Adrenal gland (tissue), 12 donors: Measurements from ENCODE around the gene WHRN. TPM values are rescaled to one million over a fixed set of nuclear protein-coding genes. Genes with fewer than 3 reads are reported as not detected.

Source experiments
- DNase-seq, 7 donors: peaks; one replicate each; pipeline ENCODE4 v3.0.0-alpha.2; 2019 to 2020
- H3K27ac ChIP-seq, 5 donors: fragments of 200-600 bp; sonication (generic) in 4 of 5; 1 replicate in 3 of 5; 2 replicates in 2 of 5; pipeline versions ENCODE4 v1.5.1 to v1.8.0; 2016 to 2020; ENCODE audit warnings: mild to moderate bottlenecking in 1 of 5
- H3K27me3 ChIP-seq: fragments of 200-600 bp; 2 replicates; pipeline ENCODE4 v1.8.0; 2021
- H3K36me3 ChIP-seq, 2 donors: fragments of 200-600 bp; replicated peaks in 1 of 2; 1 replicate in 1 of 2; 2 replicates in 1 of 2; pipeline versions ENCODE4 v1.5.1 to v1.8.0; 2018 to 2022
- H3K4me1 ChIP-seq, 2 donors: fragments of 200-600 bp; replicated peaks in 1 of 2; 1 replicate in 1 of 2; 2 replicates in 1 of 2; pipeline versions ENCODE4 v1.5.1 to v1.8.0; 2018 to 2021
- H3K4me3 ChIP-seq, 4 donors: fragments of 200-600 bp; sonication (generic) in 3 of 4; one replicate each; pipeline ENCODE4 v1.5.1; 2016 to 2018
- H3K9me3 ChIP-seq, 3 donors: fragments of 200-600 bp; sonication (generic) in 1 of 3; replicated peaks in 1 of 3; 1 replicate in 2 of 3; 2 replicates in 1 of 3; pipeline versions ENCODE4 v1.5.1 to v1.8.0; 2016 to 2021
- POLR2A ChIP-seq, 2 donors: fragments of 450-650 bp; IDR thresholded peaks; one replicate each; pipeline ENCODE4 v1.6.1; 2017; ENCODE audit warnings: antibody characterized with exemption in 2 of 2, mild to moderate bottlenecking in 2 of 2, moderate library complexity in 1 of 2
- WGBS, 4 donors: extraction: QIAGEN DNeasy Blood & Tissue Kit in 2 of 4; methylation state at CpG; one replicate each; pipeline versions ENCODE4 v1.1.5 to v1.1.7; 2013 to 2017; 5-methylcytosine and 5-hydroxymethylcytosine counted together
- intact Hi-C, 2 donors: fragments of 100-400 bp; cut with DNase I; formaldehyde crosslinking; loops; one replicate each; pipeline versions ENCODE4 v1.14.1 to v1.15.0; 2022 to 2023
- polyA plus RNA-seq, 3 donors: library from polyadenylated mRNA; stranded (reverse); fragments of 200-250 nt in 2 of 3; fragments of 350-450 nt in 1 of 3; fragmentation: Illumina TruSeq in 1 of 3; extraction: RNeasy Lipid Tissue Mini Kit (QIAGEN cat#74804) in 1 of 3; gene quantifications; one replicate each; pipeline ENCODE4 v1.2.3, GENCODE V29; 2013 to 2014
- total RNA-seq, 9 donors: library from RNA; depleted of rRNA in 4 of 9; stranded (reverse); fragments of >200 nt in 4 of 9; fragments of 120-200 nt in 1 of 9; fragmentation: NEBNext Ultra II Directional in 1 of 9; extraction: Animal tissue kit (Norgen Biotek cat#: 25700) in 1 of 9; gene quantifications; one replicate each; pipeline versions ENCODE4 v1.1.0 to v1.2.4, GENCODE V29; 2013 to 2023
- TF ChIP-seq, protein P1 (sequence below), 6 experiments: fragments of 450-650 bp in 4 of 6; fragments of 200-600 bp in 2 of 6; sonication (generic) in 1 of 6; IDR thresholded peaks; 1 replicate in 5 of 6; 2 replicates in 1 of 6; pipeline versions ENCODE4 v1.5.1 to v1.8.0; 2016 to 2021; ENCODE audit warnings: antibody characterized with exemption in 6 of 6, mild to moderate bottlenecking in 2 of 6, moderate library complexity in 1 of 6
- donor health status: healthy with polysubstance abuse.
- donor health status: Bipolar disorder and iron deficiency.
- donor health status: DM: yes; HTN: yes; CAD: no.
- donor health status: DM: no; HTN: no; CAD: no.
- donor health status: DM: no; HTN: no; CAD: no.
- donor health status: DM: yes; HTN: yes; CAD: no.

Gene WHRN
- total and polyA plus RNA-seq, 12 donors = 33.4 to 359 (median 96.4) TPM

DNA sequence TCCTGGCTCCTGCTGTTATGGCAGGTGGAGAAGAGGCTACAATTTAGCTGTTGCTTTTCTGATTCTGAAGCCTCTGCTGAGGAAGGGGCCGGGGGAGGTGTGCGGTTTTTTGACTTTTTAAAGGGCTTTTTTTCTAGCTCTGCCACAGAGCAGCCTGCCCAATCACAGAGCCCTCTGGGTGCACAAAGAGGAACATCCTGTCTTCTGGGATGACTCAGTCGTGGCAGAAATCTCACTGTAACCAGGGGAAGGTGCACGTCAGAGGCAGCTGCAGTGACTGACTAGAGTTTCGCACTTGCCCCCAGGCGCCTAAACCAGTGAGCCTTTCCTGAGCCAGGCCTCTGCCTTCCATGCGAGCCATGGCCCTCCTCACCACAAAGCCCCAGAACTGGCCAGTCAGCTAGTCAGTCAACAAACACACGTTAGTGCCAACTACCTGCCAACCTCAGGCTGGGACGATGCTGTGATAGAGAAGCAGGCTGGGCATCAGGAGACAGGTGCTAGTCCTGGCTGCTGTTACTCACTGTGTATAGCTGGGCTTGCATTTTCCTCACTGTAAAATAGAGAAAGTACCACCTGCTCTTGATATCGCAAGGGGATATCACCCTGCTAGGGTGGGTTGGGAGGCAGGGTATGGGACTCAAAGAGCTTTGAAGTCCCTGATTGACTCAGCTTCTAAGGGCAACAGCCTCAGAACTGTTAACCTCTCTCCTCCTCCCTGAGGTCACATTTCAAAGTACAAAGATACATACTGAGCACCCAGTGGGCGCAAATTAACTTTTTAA, 119.7 kb downstream of the WHRN start:
- TF ChIP-seq, protein P1, sequence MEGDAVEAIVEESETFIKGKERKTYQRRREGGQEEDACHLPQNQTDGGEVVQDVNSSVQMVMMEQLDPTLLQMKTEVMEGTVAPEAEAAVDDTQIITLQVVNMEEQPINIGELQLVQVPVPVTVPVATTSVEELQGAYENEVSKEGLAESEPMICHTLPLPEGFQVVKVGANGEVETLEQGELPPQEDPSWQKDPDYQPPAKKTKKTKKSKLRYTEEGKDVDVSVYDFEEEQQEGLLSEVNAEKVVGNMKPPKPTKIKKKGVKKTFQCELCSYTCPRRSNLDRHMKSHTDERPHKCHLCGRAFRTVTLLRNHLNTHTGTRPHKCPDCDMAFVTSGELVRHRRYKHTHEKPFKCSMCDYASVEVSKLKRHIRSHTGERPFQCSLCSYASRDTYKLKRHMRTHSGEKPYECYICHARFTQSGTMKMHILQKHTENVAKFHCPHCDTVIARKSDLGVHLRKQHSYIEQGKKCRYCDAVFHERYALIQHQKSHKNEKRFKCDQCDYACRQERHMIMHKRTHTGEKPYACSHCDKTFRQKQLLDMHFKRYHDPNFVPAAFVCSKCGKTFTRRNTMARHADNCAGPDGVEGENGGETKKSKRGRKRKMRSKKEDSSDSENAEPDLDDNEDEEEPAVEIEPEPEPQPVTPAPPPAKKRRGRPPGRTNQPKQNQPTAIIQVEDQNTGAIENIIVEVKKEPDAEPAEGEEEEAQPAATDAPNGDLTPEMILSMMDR (IDR thresholded peaks at IDR 0.05) = no peak
- TF ChIP-seq POLR2A (IDR thresholded peaks at IDR 0.05) = peak; percentile 23 to 36
- intact Hi-C loops = no loop called here
- Histone ChIP-seq H3K27ac (peak overlapping the region in 4 of 5 donors; percentile 55 to 93 (median 80)), H3K27me3 (no peaks in the 10 kb centered on the region), H3K9me3 (no peaks in the 10 kb centered on the region), H3K4me3 (peak overlapping the region in 1 of 4 donors; percentile 62), H3K36me3 (peaks cover 0 to 7% of the 10 kb centered on the region in 2 donors), H3K4me1 (peaks cover 26 to 62% of the 10 kb centered on the region in 2 donors)
- WGBS, 4 donors = 50 to 60% (median 57%) methylated on average over 7 to 11 of the region's 11 CpGs
- peak; percentile 68 to 96 (median 80) for DNase-seq

- 79 to 88% (median 83%) methylated on average over 7 of the region's 7 CpGs for WGBS, 4 donors
- Histone ChIP-seq H3K36me3 (peaks cover 0 to 11% of the 10 kb centered on the region in 2 donors), H3K4me3 (peak overlapping the region in 1 of 4 donors; percentile 25), H3K4me1 (peaks cover 26 to 59% of the 10 kb centered on the region in 2 donors), H3K9me3 (no peaks in the 10 kb centered on the region), H3K27ac (peak overlapping the region in 4 of 5 donors; percentile 55 to 93 (median 80)), H3K27me3 (no peaks in the 10 kb centered on the region)
- intact Hi-C loops = no loop called here
- DNase-seq = no peak
- TF ChIP-seq, protein P1 (IDR thresholded peaks at IDR 0.05) = no peak
- TF ChIP-seq POLR2A (IDR thresholded peaks at IDR 0.05) = no peak
Measured at GRCh38 chr9:114384836-114385396, 120.4 kb downstream of the WHRN start.

GRCh38 chr9:114384341-114384740, 120.9 kb downstream of the WHRN start:
- no peak for DNase-seq
- no peak overlapping the region for H3K4me3 ChIP-seq
- TF ChIP-seq POLR2A (IDR thresholded peaks at IDR 0.05) = no peak
- TF ChIP-seq, protein P1 (IDR thresholded peaks at IDR 0.05) = no peak
- peak overlapping the region in 3 of 5 donors; percentile 48 to 93 (median 87) for H3K27ac ChIP-seq
- peaks cover 0 to 17% of the 10 kb centered on the region in 2 donors for H3K36me3 ChIP-seq
- H3K27me3 ChIP-seq = no peaks in the 10 kb centered on the region
- peaks cover 26 to 59% of the 10 kb centered on the region in 2 donors for H3K4me1 ChIP-seq
- intact Hi-C loops = no loop called here
- WGBS, 4 donors = 54 to 75% (median 64%) methylated on average over 1 of the region's 1 CpG
- H3K9me3 ChIP-seq = no peaks in the 10 kb centered on the region

- Histone ChIP-seq H3K36me3 (peaks cover 0 to 24% of the 10 kb centered on the region in 2 donors), H3K27ac (peak overlapping the region in 3 of 5 donors; percentile 48 to 87 (median 69)), H3K4me1 (peaks cover 26 to 57% of the 10 kb centered on the region in 2 donors), H3K27me3 (no peaks in the 10 kb centered on the region), H3K9me3 (no peaks in the 10 kb centered on the region), H3K4me3 (peak overlapping the region in 1 of 4 donors; percentile 10)
- WGBS, 4 donors = 62 to 65% (median 64%) methylated on average over 7 to 8 of the region's 8 CpGs
- no peak for DNase-seq
- intact Hi-C loops = no loop called here
- no peak for TF ChIP-seq POLR2A (IDR thresholded peaks at IDR 0.05)
- TF ChIP-seq, protein P1 (IDR thresholded peaks at IDR 0.05) = no peak
Measured at GRCh38 chr9:114383521-114384231, 121.6 kb downstream of the WHRN start.
